Cardiac muscle cell (in vitro differentiated cells and primary cell): Measurements from ENCODE around the gene PDHX. TPM values are rescaled to one million over a fixed set of nuclear protein-coding genes. Genes with fewer than 3 reads are reported as not detected.

Experiments used
- DNase-seq, 2 donors: peaks; one replicate each; pipeline versions ENCODE4 v3.0.0 to v3.0.0-alpha.2; 2010 to 2017; ENCODE audit warnings: low read depth in 1 of 2, low spot score in 1 of 2
- H3K27ac ChIP-seq: fragments of 200-600 bp; sonication (generic); 2 replicates; pipeline ENCODE4 v1.5.1; 2016
- H3K27me3 ChIP-seq: fragments of 200-600 bp; sonication (generic); 2 replicates; pipeline ENCODE4 v1.6.0; 2016; ENCODE audit warnings: control low read depth
- H3K36me3 ChIP-seq: fragments of 200-600 bp; sonication (generic); 2 replicates; pipeline ENCODE4 v1.5.1; 2016; ENCODE audit warnings: control low read depth
- H3K4me1 ChIP-seq: fragments of 200-600 bp; sonication (generic); 2 replicates; pipeline ENCODE4 v1.8.1; 2017; ENCODE audit warnings: low read depth, mild to moderate bottlenecking, mixed run types
- H3K4me3 ChIP-seq: fragments of 200-600 bp; sonication (generic); 2 replicates; pipeline ENCODE4 v1.5.1; 2016; ENCODE audit warnings: mild to moderate bottlenecking
- H3K9me3 ChIP-seq: fragments of 200-600 bp; sonication (generic); 2 replicates; pipeline ENCODE4 v1.5.1; 2017; ENCODE audit warnings: low read depth, mild to moderate bottlenecking, control low read depth
- CTCF ChIP-seq: IDR thresholded peaks from 2 replicates; pipeline ENCODE4 v1.5.1; 2012; ENCODE audit warnings: low read depth, mild to moderate bottlenecking, low read length
- polyA plus RNA-seq: library from polyadenylated mRNA; unstranded; fragments of >200 nt; fragmentation: Nextera tagmentation; extraction: Ambion mirVana; gene quantifications from 2 replicates; pipeline ENCODE4 v1.2.1, GENCODE V29; 2016
- total RNA-seq: library from RNA; depleted of rRNA; stranded (reverse); fragments of >200 nt; gene quantifications from 2 replicates; pipeline ENCODE4 v1.2.3, GENCODE V29; 2016

PDHX gene
- total and polyA plus RNA-seq, 2 experiments from 2014 or later, result 69.9 to 87.1 TPM

GRCh38 chr11:34977089-34977912 lies 60.9 kb downstream of the PDHX start:
- peaks cover 4% of the 10 kb centered on the region for H3K4me1 ChIP-seq
- no peak for TF ChIP-seq CTCF
- DNase-seq, result peak in 1 of 2 donors; percentile 54
- H3K27ac ChIP-seq, result peak overlapping the region; percentile 27
- no peaks in the 10 kb centered on the region for H3K27me3 ChIP-seq
- no peak overlapping the region for H3K4me3 ChIP-seq
- peaks cover 20% of the 10 kb centered on the region for H3K36me3 ChIP-seq
- no peaks in the 10 kb centered on the region for H3K9me3 ChIP-seq

- no peaks in the 10 kb centered on the region for H3K9me3 ChIP-seq
- H3K27ac ChIP-seq, result peak overlapping the region; percentile 19
- no peak overlapping the region for H3K4me3 ChIP-seq
- no peaks in the 10 kb centered on the region for H3K27me3 ChIP-seq
- TF ChIP-seq CTCF, result no peak
- H3K36me3 ChIP-seq, result peaks cover 16% of the 10 kb centered on the region
- peaks cover 4% of the 10 kb centered on the region for H3K4me1 ChIP-seq
- peak; percentile 6 to 17 for DNase-seq
Measured at GRCh38 chr11:34978236-34979191, 62.1 kb downstream of the PDHX start.

- TF ChIP-seq CTCF, result no peak
- no peaks in the 10 kb centered on the region for H3K9me3 ChIP-seq
- no peak overlapping the region for H3K4me3 ChIP-seq
- no peak for DNase-seq
- peaks cover 26% of the 10 kb centered on the region for H3K36me3 ChIP-seq
- H3K4me1 ChIP-seq, result no peaks in the 10 kb centered on the region
- no peak overlapping the region for H3K27ac ChIP-seq
- H3K27me3 ChIP-seq, result no peaks in the 10 kb centered on the region
Measured at GRCh38 chr11:34984514-34984913, 68.1 kb downstream of the PDHX start.

- peaks cover 22% of the 10 kb centered on the region for H3K36me3 ChIP-seq
- H3K27ac ChIP-seq, result peak overlapping the region; percentile 30
- H3K27me3 ChIP-seq, result no peaks in the 10 kb centered on the region
- no peaks in the 10 kb centered on the region for H3K4me1 ChIP-seq
- no peak for DNase-seq
- no peak overlapping the region for H3K4me3 ChIP-seq
- H3K9me3 ChIP-seq, result no peaks in the 10 kb centered on the region
- no peak for TF ChIP-seq CTCF
Measured at GRCh38 chr11:34986883-34987520, 70.6 kb downstream of the PDHX start.

- Histone ChIP-seq H3K27ac (peak overlapping the region; percentile 30), H3K36me3 (peaks cover 28% of the 10 kb centered on the region), H3K27me3 (no peaks in the 10 kb centered on the region), H3K4me1 (no peaks in the 10 kb centered on the region), H3K4me3 (no peak overlapping the region), H3K9me3 (no peaks in the 10 kb centered on the region)
- no peak for DNase-seq
- no peak for TF ChIP-seq CTCF
Measured at GRCh38 chr11:34987617-34988016, 71.2 kb downstream of the PDHX start.
